GM10847 (cell line): Measurements from ENCODE around the gene GSG1L2.

ENCODE experiments used
- POLR2A ChIP-seq: IDR thresholded peaks from 2 replicates; pipeline ENCODE4 v1.6.1; 2011; ENCODE audit not compliant: insufficient read length; ENCODE audit errors: extremely low read depth

Gene GSG1L2

GRCh38 chr17:9821921-9822320 is at the start of gene GSG1L2:
Gene GSG1L2 (minus strand): TSS chr17:9822079. CDS start chr17:9822071, 8 bp downstream.
- no peak for TF ChIP-seq POLR2A

- no peak for TF ChIP-seq POLR2A
These were observed 46.7 kb upstream of the GSG1L2 start for GRCh38 chr17:9868552-9868951.

GRCh38 chr17:9865586-9865985 is 43.7 kb upstream of the GSG1L2 start:
- TF ChIP-seq POLR2A: no peak

GRCh38 chr17:9862949-9863348 is 41.1 kb upstream of the GSG1L2 start:
- TF ChIP-seq POLR2A: no peak

- TF ChIP-seq POLR2A: no peak
These were observed 40.3 kb upstream of the GSG1L2 start for GRCh38 chr17:9862220-9862619.

GRCh38 chr17:9860851-9861250 is 39.0 kb upstream of the GSG1L2 start:
- no peak for TF ChIP-seq POLR2A

- no peak for TF ChIP-seq POLR2A
These were observed 37.9 kb upstream of the GSG1L2 start for GRCh38 chr17:9859781-9860180.

- TF ChIP-seq POLR2A: no peak
These were observed 33.2 kb upstream of the GSG1L2 start for GRCh38 chr17:9855036-9855435.

GRCh38 chr17:9854255-9854654 is 32.4 kb upstream of the GSG1L2 start:
- TF ChIP-seq POLR2A: no peak

- no peak for TF ChIP-seq POLR2A
These were observed 28.3 kb upstream of the GSG1L2 start for GRCh38 chr17:9850151-9850550.

- no peak for TF ChIP-seq POLR2A
These were observed 23.4 kb upstream of the GSG1L2 start for GRCh38 chr17:9845306-9845705.

- no peak for TF ChIP-seq POLR2A
These were observed 22.3 kb upstream of the GSG1L2 start for GRCh38 chr17:9844153-9844552.

GRCh38 chr17:9843152-9844010 is 21.5 kb upstream of the GSG1L2 start:
- no peak for TF ChIP-seq POLR2A

GRCh38 chr17:9842057-9842758 is 20.3 kb upstream of the GSG1L2 start:
- TF ChIP-seq POLR2A: no peak

- TF ChIP-seq POLR2A: no peak
These were observed 17.6 kb upstream of the GSG1L2 start for GRCh38 chr17:9839433-9839832.
